ENCODE results near the gene LIMCH1.

DNA sequence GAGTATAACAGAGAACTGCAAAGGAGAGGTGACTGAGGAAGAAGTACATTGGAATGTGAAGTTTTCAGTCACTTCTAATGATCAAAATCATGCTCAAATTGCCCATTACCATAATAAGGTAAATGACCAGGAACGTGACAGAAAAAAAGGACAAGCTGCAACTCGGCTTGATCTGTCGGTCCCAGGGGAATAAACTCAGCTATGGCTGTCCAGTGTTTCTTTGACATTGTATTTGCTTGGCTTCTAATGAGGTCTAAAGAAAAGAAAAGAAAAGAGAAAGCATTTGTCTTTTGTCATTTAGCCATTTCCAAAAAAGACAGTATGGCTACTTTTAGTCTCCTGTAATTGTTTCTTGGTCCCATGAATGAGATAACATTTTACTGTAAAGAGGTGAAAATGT is 185.3 kb downstream of the LIMCH1 start:
- TF ChIP-seq CTCF (IDR thresholded peaks at IDR 0.05; ENCODE audit: low read depth, low read length) (no peak), EZH2phosphoT487 (IDR thresholded peaks at IDR 0.05; ENCODE audit: low read depth) (no peak)
